Upper lobe of left lung (tissue), 6 donors: ENCODE results near the gene MIF4GD. TPM values are rescaled to one million over a fixed set of nuclear protein-coding genes. Genes with fewer than 3 reads are reported as not detected.

Experiments
- ATAC-seq, 2 donors: fragments of 200-7000 bp; cut with Tn5 transposase; one replicate each; pipeline ENCODE4 v1.9.1; 2022; ENCODE audit warnings: mild to moderate bottlenecking in 2 of 2, moderate library complexity in 2 of 2; ENCODE audit not compliant: low FRiP score in 2 of 2
- DNase-seq, 2 donors: peaks; one replicate each; pipeline ENCODE4 v3.0.0-alpha.2; 2019 to 2020
- H3K27ac ChIP-seq, 4 donors: fragments of 200-600 bp; sonication (generic); one replicate each; pipeline ENCODE4 v1.5.1; 2016 to 2019
- H3K27me3 ChIP-seq, 4 donors: fragments of 200-600 bp; sonication (generic); one replicate each; pipeline ENCODE4 v1.5.1; 2017 to 2019
- H3K36me3 ChIP-seq, 4 donors: fragments of 200-600 bp; sonication (generic); one replicate each; pipeline ENCODE4 v1.5.1; 2016 to 2019
- H3K4me1 ChIP-seq, 4 donors: fragments of 200-600 bp; sonication (generic); one replicate each; pipeline ENCODE4 v1.5.1; 2018 to 2019
- H3K4me3 ChIP-seq, 4 donors: fragments of 200-600 bp; sonication (generic); one replicate each; pipeline ENCODE4 v1.5.1; 2017 to 2019; ENCODE audit warnings: mild to moderate bottlenecking in 2 of 4, moderate library complexity in 1 of 4
- H3K9me3 ChIP-seq, 4 donors: fragments of 200-600 bp; sonication (generic); one replicate each; pipeline ENCODE4 v1.5.1; 2018 to 2019
- CTCF ChIP-seq, 6 experiments: fragments of 450-650 bp in 4 of 6; fragments of 200-600 bp in 2 of 6; sonication (generic) in 2 of 6; IDR thresholded peaks; one replicate each; pipeline ENCODE4 v1.5.1; 2016 to 2019; ENCODE audit warnings: antibody characterized with exemption in 6 of 6
- EP300 ChIP-seq, 4 donors: sonication (generic); formaldehyde crosslinking; IDR thresholded peaks; one replicate each; pipeline ENCODE4 v1.5.1; 2017; ENCODE audit warnings: antibody characterized with exemption in 4 of 4, control low read depth in 2 of 4
- POLR2A ChIP-seq, 4 donors: fragments of 450-650 bp; IDR thresholded peaks; one replicate each; pipeline ENCODE4 v1.5.1; 2016 to 2017; ENCODE audit warnings: antibody characterized with exemption in 4 of 4, mild to moderate bottlenecking in 2 of 4
- POLR2AphosphoS5 ChIP-seq, 2 donors: sonication (generic); formaldehyde crosslinking; IDR thresholded peaks; one replicate each; pipeline ENCODE4 v1.5.1; 2017; ENCODE audit warnings: antibody characterized with exemption in 2 of 2
- WGBS, 2 donors: methylation state at CpG; one replicate each; pipeline ENCODE4 v1.1.5; 2017 to 2018; 5-methylcytosine and 5-hydroxymethylcytosine counted together
- total RNA-seq, 6 donors: library from RNA; depleted of rRNA in 4 of 6; stranded (reverse); fragments of >200 nt in 4 of 6; gene quantifications; one replicate each; pipeline versions ENCODE4 v1.1.0 to v1.2.1, GENCODE V29; 2016 to 2021
- donor health status: DM: no; HTN: no; CAD: no; lungs with moderate emphysema.
- donor health status: DM: no; HTN: yes; CAD: no; lungs with severe emphysema.

Gene MIF4GD
- total RNA-seq, 6 donors from 2014 or later = 19.9 to 42.8 (median 36.2) TPM

- H3K4me3 ChIP-seq = no peak overlapping the region
- DNase-seq = no peak
- no peaks in the 10 kb centered on the region for H3K9me3 ChIP-seq
- H3K4me1 ChIP-seq = peaks cover 0 to 14% (median 8%) of the 10 kb centered on the region in 4 donors
- ATAC-seq = no peak
- H3K27me3 ChIP-seq = no peaks in the 10 kb centered on the region
- WGBS, 2 donors = 66 to 78% methylated on average over 11 of the region's 11 CpGs
- peaks cover 14 to 46% (median 33%) of the 10 kb centered on the region in 4 donors for H3K36me3 ChIP-seq
- TF ChIP-seq EP300 (IDR thresholded peaks at IDR 0.05) = no peak
- no peak for TF ChIP-seq POLR2AphosphoS5 (IDR thresholded peaks at IDR 0.05)
- no peak for TF ChIP-seq CTCF (IDR thresholded peaks at IDR 0.05)
- TF ChIP-seq POLR2A (IDR thresholded peaks at IDR 0.05) = no peak
- H3K27ac ChIP-seq = peak overlapping the region in 1 of 4 donors; percentile 48
Observed at GRCh38 chr17:75317671-75318070, 46.6 kb upstream of the MIF4GD start.

- H3K27me3 ChIP-seq = no peaks in the 10 kb centered on the region
- peaks cover 9 to 38% (median 25%) of the 10 kb centered on the region in 4 donors for H3K36me3 ChIP-seq
- 80 to 91% methylated on average over 5 of the region's 5 CpGs for WGBS, 2 donors
- peak overlapping the region in 3 of 4 donors; percentile 56 to 79 (median 64) for H3K27ac ChIP-seq
- ATAC-seq = no peak
- H3K9me3 ChIP-seq = no peaks in the 10 kb centered on the region
- TF ChIP-seq EP300 (IDR thresholded peaks at IDR 0.05) (no peak), CTCF (IDR thresholded peaks at IDR 0.05) (no peak), POLR2AphosphoS5 (IDR thresholded peaks at IDR 0.05) (no peak), POLR2A (IDR thresholded peaks at IDR 0.05) (no peak)
- peaks cover 0 to 18% (median 9%) of the 10 kb centered on the region in 4 donors for H3K4me1 ChIP-seq
- no peak for DNase-seq
- H3K4me3 ChIP-seq = no peak overlapping the region
Observed at GRCh38 chr17:75316253-75316652, 45.2 kb upstream of the MIF4GD start.

- Histone ChIP-seq H3K27ac (peak overlapping the region; percentile 39 to 79 (median 60)), H3K9me3 (no peaks in the 10 kb centered on the region), H3K4me3 (no peak overlapping the region), H3K4me1 (peaks cover 0 to 18% (median 9%) of the 10 kb centered on the region in 4 donors), H3K27me3 (no peaks in the 10 kb centered on the region), H3K36me3 (peaks cover 9 to 33% (median 21%) of the 10 kb centered on the region in 4 donors)
- DNase-seq (peak; percentile 45 to 58), ATAC-seq (peak in 1 of 2 donors; percentile 52)
- 74 to 87% methylated on average over 19 of the region's 19 CpGs for WGBS, 2 donors
- TF ChIP-seq EP300 (IDR thresholded peaks at IDR 0.05) (no peak), POLR2A (IDR thresholded peaks at IDR 0.05) (peak in 1 of 4 donors; percentile 26)
Observed at GRCh38 chr17:75315541-75316243, 44.7 kb upstream of the MIF4GD start.

- peak; percentile 49 to 74 for ATAC-seq
- WGBS, 2 donors = 66 to 74% methylated on average over 11 to 14 of the region's 14 CpGs
- Histone ChIP-seq H3K4me3 (no peak overlapping the region), H3K27ac (peak overlapping the region; percentile 64 to 79 (median 76)), H3K9me3 (no peaks in the 10 kb centered on the region), H3K27me3 (no peaks in the 10 kb centered on the region), H3K36me3 (peaks cover 0 to 16% (median 7%) of the 10 kb centered on the region in 4 donors), H3K4me1 (peaks cover 0 to 18% (median 10%) of the 10 kb centered on the region in 4 donors)
- peak in 1 of 2 donors; percentile 51 for DNase-seq
- peak in 1 of 4 donors; percentile 64 for TF ChIP-seq POLR2A (IDR thresholded peaks at IDR 0.05)
- no peak for TF ChIP-seq CTCF (IDR thresholded peaks at IDR 0.05)
Observed at GRCh38 chr17:75313941-75314551, 43.0 kb upstream of the MIF4GD start.
